Measurements from ENCODE around the gene UCN2.
"Not testable (repeated sequence)": the region's sequence is repeated elsewhere in the genome, so short reads cannot be mapped to it uniquely, and the experiment has no call there.

The UCN2 gene

DNA sequence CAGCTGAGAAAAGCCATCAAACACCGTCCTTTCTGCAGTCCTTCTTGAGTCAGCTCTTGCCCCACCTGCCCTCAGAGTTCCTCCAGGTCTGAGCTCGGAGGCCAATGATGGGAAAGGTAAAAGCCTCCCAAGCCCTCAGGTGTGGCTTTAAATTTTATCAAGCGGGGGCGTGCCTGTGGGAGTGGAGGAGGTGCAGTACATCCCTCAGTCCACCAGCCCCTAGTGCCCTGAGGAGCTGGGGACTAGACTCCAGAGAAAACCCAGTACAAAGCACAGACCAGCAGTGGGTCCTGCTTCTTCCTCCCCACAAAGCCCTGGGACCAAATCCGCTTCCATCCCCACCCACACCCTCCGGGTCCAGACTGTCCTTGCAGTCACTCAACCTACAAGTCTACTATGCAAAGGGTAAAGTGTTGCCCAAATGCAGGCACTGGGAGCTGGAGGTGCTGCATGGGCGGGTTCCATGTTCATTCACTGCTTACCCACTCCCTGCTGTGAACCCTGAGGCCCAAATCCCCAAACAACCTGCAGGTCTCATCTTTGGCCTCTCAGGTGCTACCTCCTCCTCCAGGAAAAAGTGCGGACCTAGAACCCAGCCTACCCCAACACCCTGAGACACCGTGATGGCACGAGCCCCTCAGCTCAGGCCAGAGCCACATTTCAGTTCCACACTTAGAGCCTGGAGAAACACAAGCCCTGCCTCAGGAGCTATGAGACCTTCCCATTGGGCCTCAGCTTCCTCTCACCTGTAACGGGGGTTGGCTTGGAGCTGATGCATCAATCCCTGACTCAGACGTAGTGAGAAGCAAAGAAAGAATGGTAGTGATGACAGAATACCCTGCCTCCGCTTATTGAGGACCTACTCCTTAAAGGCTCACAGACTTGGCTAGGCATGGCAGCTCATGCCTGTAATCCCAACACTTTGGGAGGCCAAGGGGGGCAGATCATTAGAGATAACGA lies 9.4 kb downstream of the UCN2 start:
- TF ChIP-seq ZNF274 (IDR thresholded peaks at IDR 0.05; ENCODE audit: low read depth, low read length) (no peak), YY1 (IDR thresholded peaks at IDR 0.05; ENCODE audit: insufficient read depth, insufficient read length) (no peak), SUZ12 (IDR thresholded peaks at IDR 0.05; ENCODE audit: extremely low read depth, insufficient read depth, insufficient read length) (no peak)
- no peaks in the 10 kb centered on the region for H3K27me3 ChIP-seq (ENCODE audit: insufficient read depth, insufficient read length)
- H3K9ac ChIP-seq (ENCODE audit: insufficient read length, low read depth) = no peak overlapping the region
- H3K4me3 ChIP-seq (ENCODE audit: insufficient read length, low read depth) = no peak overlapping the region
- peaks cover 35% of the 10 kb centered on the region for H3K4me1 ChIP-seq (ENCODE audit: insufficient read depth, insufficient read length)
- H3K9me3 ChIP-seq (ENCODE audit: insufficient read depth, low read length) = no peaks in the 10 kb centered on the region
- DNase-seq (ENCODE audit: low read depth, low spot score) = no peak
- peaks cover 21% of the 10 kb centered on the region for H3K36me3 ChIP-seq (ENCODE audit: insufficient read depth, insufficient read length, low read length)

DNA sequence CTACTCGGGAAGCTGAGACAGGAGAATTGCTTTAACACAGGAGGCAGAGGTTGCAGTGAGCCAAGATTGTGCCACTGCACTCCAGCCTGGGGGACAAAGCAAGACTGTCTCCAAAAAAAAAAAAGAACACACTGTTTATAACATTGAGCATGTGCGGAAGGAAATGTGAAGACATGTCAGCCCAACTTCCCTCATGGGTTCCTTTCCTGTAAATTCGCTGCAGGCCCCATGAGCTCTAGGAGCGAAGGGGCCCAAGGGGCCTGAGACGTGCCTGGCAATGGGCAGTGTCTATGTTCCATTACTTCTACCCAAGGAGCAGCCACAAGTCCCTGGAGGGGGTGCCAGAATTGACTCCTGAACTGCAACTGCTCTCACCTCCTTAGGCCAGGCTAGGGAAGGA lies 10.2 kb downstream of the UCN2 start:
- Histone ChIP-seq H3K4me1 (ENCODE audit: insufficient read depth, insufficient read length) (peaks cover 35% of the 10 kb centered on the region), H3K9ac (ENCODE audit: insufficient read length, low read depth) (no peak overlapping the region)

DNA sequence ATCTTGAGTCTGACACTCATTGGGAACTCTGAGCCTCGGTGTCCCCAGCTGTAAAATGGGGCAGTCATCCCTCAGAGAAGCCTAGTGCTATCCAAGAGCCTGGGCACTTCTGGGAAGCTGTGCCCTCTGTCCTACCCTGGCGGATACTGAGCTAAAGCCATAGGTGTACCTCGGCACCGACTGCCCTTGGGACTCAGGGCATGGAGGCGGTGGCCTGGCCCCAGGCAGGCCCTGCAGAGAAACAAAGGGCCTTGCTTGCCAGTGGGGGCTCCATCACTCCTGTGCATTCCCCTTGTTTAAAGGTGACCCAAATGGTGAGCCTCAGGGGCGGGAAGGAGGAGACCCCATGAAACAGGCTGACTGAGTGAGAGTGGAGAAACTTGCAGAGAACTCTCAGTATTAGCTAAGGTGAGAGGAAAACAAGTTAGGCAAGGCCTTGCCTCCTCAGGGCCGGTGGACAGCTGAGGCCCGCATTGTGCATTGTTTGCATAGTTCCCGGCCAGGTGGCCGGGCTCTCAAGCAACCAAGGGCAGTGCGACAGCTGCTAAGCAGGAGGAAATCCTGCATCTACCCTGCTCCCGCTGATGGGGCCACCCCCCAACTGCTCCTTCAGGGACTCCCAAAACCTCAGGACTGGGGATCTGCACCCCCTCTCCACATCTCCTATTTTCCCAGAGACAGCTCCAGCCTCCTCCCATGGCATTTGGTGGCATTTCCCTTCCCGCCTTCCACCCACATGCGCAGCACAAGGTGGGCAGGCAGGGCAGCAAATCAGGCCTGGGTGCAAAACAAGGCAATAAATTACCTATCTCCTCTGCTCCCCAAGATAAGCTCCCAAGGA lies 11.2 kb downstream of the UCN2 start:
- H3K9ac ChIP-seq (ENCODE audit: insufficient read length, low read depth) = peak overlapping the region; percentile 23
- H3K27me3 ChIP-seq (ENCODE audit: insufficient read depth, insufficient read length) = no peaks in the 10 kb centered on the region
- TF ChIP-seq ZNF274 (IDR thresholded peaks at IDR 0.05; ENCODE audit: low read depth, low read length) = no peak
- TF ChIP-seq YY1 (IDR thresholded peaks at IDR 0.05; ENCODE audit: insufficient read depth, insufficient read length) = no peak
- TF ChIP-seq SUZ12 (IDR thresholded peaks at IDR 0.05; ENCODE audit: extremely low read depth, insufficient read depth, insufficient read length) = no peak
- no peak for DNase-seq (ENCODE audit: low read depth, low spot score)
- no peak overlapping the region for H3K4me3 ChIP-seq (ENCODE audit: insufficient read length, low read depth)
- peaks cover 33% of the 10 kb centered on the region for H3K4me1 ChIP-seq (ENCODE audit: insufficient read depth, insufficient read length)
- H3K36me3 ChIP-seq (ENCODE audit: insufficient read depth, insufficient read length, low read length) = peaks cover 34% of the 10 kb centered on the region
- no peaks in the 10 kb centered on the region for H3K9me3 ChIP-seq (ENCODE audit: insufficient read depth, low read length)

More for the DNA sequence above, 10.2 kb downstream of the UCN2 start:
- Histone ChIP-seq H3K4me3 (ENCODE audit: insufficient read length, low read depth) (no peak overlapping the region), H3K27me3 (ENCODE audit: insufficient read depth, insufficient read length) (no peaks in the 10 kb centered on the region), H3K9me3 (ENCODE audit: insufficient read depth, low read length) (no peaks in the 10 kb centered on the region), H3K36me3 (ENCODE audit: insufficient read depth, insufficient read length, low read length) (peaks cover 25% of the 10 kb centered on the region)
- TF ChIP-seq ZNF274 (IDR thresholded peaks at IDR 0.05; ENCODE audit: low read depth, low read length) (no peak), SUZ12 (IDR thresholded peaks at IDR 0.05; ENCODE audit: extremely low read depth, insufficient read depth, insufficient read length) (no peak), YY1 (IDR thresholded peaks at IDR 0.05; ENCODE audit: insufficient read depth, insufficient read length) (no peak)
- no peak for DNase-seq (ENCODE audit: low read depth, low spot score)

DNA sequence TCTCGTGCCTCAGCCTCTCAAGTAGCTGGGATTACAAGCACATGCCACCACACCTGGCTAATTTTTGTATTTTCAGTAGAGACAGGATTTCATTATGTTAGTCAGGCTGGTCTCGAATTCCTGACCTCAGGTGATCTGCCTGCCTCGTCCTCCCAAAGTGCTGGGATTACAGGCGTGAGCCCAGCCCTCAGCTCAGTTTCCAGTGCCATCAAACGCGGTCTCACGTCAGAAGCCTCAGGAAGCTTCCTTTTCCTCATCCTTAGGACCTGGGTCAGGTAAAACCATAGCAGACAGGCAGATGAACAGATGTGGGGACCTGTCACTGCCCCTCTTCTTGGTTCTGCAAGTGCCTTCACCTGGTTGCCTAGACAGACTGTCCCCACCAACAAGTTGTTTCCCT lies 11.9 kb downstream of the UCN2 start:
- H3K27me3 ChIP-seq (ENCODE audit: insufficient read depth, insufficient read length); H3K4me3 ChIP-seq (ENCODE audit: insufficient read length, low read depth); DNase-seq (ENCODE audit: low read depth, low spot score); H3K9me3 ChIP-seq (ENCODE audit: insufficient read depth, low read length); H3K9ac ChIP-seq (ENCODE audit: insufficient read length, low read depth): not testable (repeated sequence)
- Histone ChIP-seq H3K36me3 (ENCODE audit: insufficient read depth, insufficient read length, low read length) (peaks cover 40% of the 10 kb centered on the region), H3K4me1 (ENCODE audit: insufficient read depth, insufficient read length) (peaks cover 33% of the 10 kb centered on the region)

DNA sequence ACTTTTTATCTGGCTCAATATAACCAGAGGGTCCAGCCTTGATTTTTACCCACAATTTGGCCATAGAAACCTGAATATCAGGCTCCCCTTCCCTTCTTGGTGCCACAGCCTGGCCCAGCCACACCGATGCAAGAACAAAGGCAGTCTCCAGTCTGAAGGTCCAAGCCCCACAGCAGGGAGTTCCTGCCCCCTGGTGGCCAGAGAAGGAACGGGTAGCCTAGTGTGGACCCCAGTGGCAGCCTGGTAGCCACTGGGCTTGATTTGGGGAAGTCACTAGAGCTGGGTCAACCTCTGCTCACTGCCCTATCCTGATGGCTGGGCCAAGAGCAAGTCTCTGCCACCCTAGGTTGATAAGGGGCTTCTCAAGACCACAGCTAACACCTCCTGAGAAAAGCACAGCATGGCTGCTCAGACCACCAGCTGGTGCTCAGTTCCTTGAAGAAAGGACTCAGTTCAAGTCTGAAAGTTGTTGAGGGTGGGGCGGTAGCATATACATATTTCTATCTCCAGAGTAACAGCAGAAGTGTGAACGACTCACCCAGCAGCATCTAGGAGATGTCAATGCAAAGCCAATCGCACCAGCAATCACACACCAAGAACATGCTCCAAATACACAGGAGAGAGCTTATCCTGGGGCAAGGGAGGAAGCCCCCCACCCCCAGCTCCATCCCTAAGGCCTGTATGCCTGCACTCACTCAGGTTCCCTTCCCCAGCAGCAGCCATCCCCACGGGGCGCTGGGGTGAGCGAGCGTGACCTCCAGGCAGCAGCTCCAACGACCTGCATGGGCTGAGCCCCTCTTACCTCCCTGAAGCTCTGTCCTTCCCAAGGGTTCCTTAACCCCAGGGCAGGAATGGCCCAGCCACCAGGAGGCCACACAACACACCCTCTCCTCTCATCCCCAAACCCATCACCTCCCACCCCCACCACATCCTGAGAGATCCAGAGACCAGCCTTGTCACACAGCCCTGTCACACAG lies 14.6 kb downstream of the UCN2 start:
- Histone ChIP-seq H3K4me1 (ENCODE audit: insufficient read depth, insufficient read length) (peaks cover 27% of the 10 kb centered on the region), H3K4me3 (ENCODE audit: insufficient read length, low read depth) (no peak overlapping the region), H3K9ac (ENCODE audit: insufficient read length, low read depth) (no peak overlapping the region), H3K36me3 (ENCODE audit: insufficient read depth, insufficient read length, low read length) (peaks cover 44% of the 10 kb centered on the region), H3K9me3 (ENCODE audit: insufficient read depth, low read length) (no peaks in the 10 kb centered on the region), H3K27me3 (ENCODE audit: insufficient read depth, insufficient read length) (no peaks in the 10 kb centered on the region)
- peak; percentile 76 for DNase-seq (ENCODE audit: low read depth, low spot score)
- TF ChIP-seq SUZ12 (IDR thresholded peaks at IDR 0.05; ENCODE audit: extremely low read depth, insufficient read depth, insufficient read length) (no peak), ZNF274 (IDR thresholded peaks at IDR 0.05; ENCODE audit: low read depth, low read length) (no peak), YY1 (IDR thresholded peaks at IDR 0.05; ENCODE audit: insufficient read depth, insufficient read length) (no peak)

DNA sequence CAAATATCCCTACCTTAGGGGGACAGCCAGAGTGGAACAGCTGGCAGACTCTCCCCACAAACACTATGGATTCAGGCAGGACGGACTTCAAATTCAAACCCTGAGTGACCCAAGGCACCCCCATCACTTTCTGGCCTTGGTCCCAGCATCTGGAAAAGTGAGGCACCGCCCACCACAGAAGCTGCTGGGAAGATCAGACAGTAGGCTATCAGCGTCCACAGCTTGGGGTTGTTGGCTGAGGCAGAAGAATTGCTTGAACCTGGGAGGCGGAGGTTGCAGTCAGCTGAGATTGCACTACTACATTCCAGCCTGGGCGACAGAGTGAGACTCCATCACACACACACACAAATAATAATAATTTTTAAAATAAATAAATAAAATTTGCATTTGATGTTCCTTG lies 15.5 kb downstream of the UCN2 start:
- Histone ChIP-seq H3K9ac (ENCODE audit: insufficient read length, low read depth) (no peak overlapping the region), H3K27me3 (ENCODE audit: insufficient read depth, insufficient read length) (no peaks in the 10 kb centered on the region), H3K4me3 (ENCODE audit: insufficient read length, low read depth) (no peak overlapping the region), H3K4me1 (ENCODE audit: insufficient read depth, insufficient read length) (peaks cover 29% of the 10 kb centered on the region), H3K36me3 (ENCODE audit: insufficient read depth, insufficient read length, low read length) (peaks cover 44% of the 10 kb centered on the region), H3K9me3 (ENCODE audit: insufficient read depth, low read length) (no peaks in the 10 kb centered on the region)
- no peak for TF ChIP-seq SUZ12 (IDR thresholded peaks at IDR 0.05; ENCODE audit: extremely low read depth, insufficient read depth, insufficient read length)
- no peak for TF ChIP-seq ZNF274 (IDR thresholded peaks at IDR 0.05; ENCODE audit: low read depth, low read length)
- no peak for TF ChIP-seq YY1 (IDR thresholded peaks at IDR 0.05; ENCODE audit: insufficient read depth, insufficient read length)
- DNase-seq (ENCODE audit: low read depth, low spot score) = no peak

Data from NT2/D1 (cell line).